Glutamatergic neuron (in vitro differentiated cells): ENCODE measurements around the gene MAOA. TPM values are rescaled to one million over a fixed set of nuclear protein-coding genes. Genes with fewer than 3 reads are reported as not detected.

Experiments used
- DNase-seq: peaks from one replicate; pipeline ENCODE4 v3.0.0; 2022
- H3K27ac Mint-ChIP-seq: one replicate; pipeline ENCODE4 v1.8.0; 2020; ENCODE audit warnings: mild to moderate bottlenecking, mixed read lengths, inconsistent platforms; ENCODE audit not compliant: unreplicated experiment
- H3K27me3 Mint-ChIP-seq: one replicate; pipeline ENCODE4 v1.8.0; 2020; ENCODE audit warnings: mild to moderate bottlenecking, moderate library complexity, mixed read lengths, inconsistent platforms; ENCODE audit not compliant: unreplicated experiment
- H3K36me3 Mint-ChIP-seq: one replicate; pipeline ENCODE4 v1.8.0; 2020; ENCODE audit warnings: mild to moderate bottlenecking, mixed read lengths, inconsistent platforms; ENCODE audit not compliant: unreplicated experiment
- H3K4me1 Mint-ChIP-seq: one replicate; pipeline ENCODE4 v1.8.0; 2020; ENCODE audit warnings: mild to moderate bottlenecking, low read depth, mixed read lengths, inconsistent platforms; ENCODE audit not compliant: unreplicated experiment
- H3K4me3 Mint-ChIP-seq: one replicate; pipeline ENCODE4 v1.8.0; 2020; ENCODE audit warnings: mild to moderate bottlenecking, mixed read lengths, inconsistent platforms; ENCODE audit not compliant: unreplicated experiment
- H3K9me3 Mint-ChIP-seq: one replicate; pipeline ENCODE4 v1.8.0; 2020; ENCODE audit warnings: mild to moderate bottlenecking, moderate library complexity, mixed read lengths, inconsistent platforms; ENCODE audit not compliant: unreplicated experiment
- total RNA-seq: library from RNA; stranded (reverse); fragmentation: NEBNext Ultra II Directional; extraction: Animal tissue kit (Norgen Biotek cat#: 25700); gene quantifications from one replicate; pipeline ENCODE4 v1.2.1, GENCODE V29; 2021; ENCODE audit not compliant: unreplicated experiment
- TF ChIP-seq, protein P1 (sequence below): fragments of 200-600 bp; sonication (generic); IDR thresholded peaks from one replicate; pipeline ENCODE4 v1.5.0; 2021; ENCODE audit not compliant: partially characterized antibody, unreplicated experiment

The MAOA gene
- total RNA-seq, 1 donor from 2014 or later, result 2.7 TPM

DNA sequence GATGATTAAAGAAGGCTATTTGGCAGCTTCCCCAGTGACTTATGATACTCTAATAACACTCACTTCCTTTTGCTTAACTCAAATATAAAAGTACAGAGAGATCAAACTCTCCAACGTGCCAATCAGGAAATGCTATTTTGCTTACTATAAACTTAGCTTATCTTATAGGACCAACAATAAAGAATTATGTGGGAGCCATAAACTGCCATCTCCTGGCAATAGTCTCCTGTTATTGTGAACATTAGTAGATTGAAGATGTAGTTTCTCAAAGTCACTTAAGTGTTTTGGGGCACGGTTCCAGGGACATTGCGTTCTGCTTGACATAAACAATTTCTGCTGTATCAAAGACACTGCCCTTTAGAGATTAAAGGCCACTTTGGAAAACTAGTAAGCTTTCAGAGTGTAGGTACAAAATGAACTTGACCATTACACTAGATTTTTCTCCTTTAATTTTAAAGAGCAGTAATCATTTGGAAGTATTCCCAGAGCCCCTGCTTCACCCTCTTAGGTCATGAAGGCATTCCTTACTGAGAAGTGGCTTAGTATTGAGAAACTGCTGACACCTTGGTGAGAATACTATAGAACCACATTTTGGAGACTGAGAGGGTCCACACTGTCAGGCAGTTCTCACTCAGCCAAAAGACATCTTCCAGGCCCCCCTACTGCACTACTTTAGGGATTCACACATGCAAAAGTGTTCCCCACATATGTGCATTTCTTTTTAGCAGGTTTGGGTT is 51.9 kb downstream of the MAOA start:
- TF ChIP-seq, protein P1, sequence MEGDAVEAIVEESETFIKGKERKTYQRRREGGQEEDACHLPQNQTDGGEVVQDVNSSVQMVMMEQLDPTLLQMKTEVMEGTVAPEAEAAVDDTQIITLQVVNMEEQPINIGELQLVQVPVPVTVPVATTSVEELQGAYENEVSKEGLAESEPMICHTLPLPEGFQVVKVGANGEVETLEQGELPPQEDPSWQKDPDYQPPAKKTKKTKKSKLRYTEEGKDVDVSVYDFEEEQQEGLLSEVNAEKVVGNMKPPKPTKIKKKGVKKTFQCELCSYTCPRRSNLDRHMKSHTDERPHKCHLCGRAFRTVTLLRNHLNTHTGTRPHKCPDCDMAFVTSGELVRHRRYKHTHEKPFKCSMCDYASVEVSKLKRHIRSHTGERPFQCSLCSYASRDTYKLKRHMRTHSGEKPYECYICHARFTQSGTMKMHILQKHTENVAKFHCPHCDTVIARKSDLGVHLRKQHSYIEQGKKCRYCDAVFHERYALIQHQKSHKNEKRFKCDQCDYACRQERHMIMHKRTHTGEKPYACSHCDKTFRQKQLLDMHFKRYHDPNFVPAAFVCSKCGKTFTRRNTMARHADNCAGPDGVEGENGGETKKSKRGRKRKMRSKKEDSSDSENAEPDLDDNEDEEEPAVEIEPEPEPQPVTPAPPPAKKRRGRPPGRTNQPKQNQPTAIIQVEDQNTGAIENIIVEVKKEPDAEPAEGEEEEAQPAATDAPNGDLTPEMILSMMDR, result no peak
- no peaks in the 10 kb centered on the region for H3K27me3 Mint-ChIP-seq
- H3K36me3 Mint-ChIP-seq, result no peaks in the 10 kb centered on the region
- H3K4me3 Mint-ChIP-seq, result no peak overlapping the region
- no peak for DNase-seq
- H3K4me1 Mint-ChIP-seq, result no peaks in the 10 kb centered on the region
- H3K9me3 Mint-ChIP-seq, result no peaks in the 10 kb centered on the region
- no peak overlapping the region for H3K27ac Mint-ChIP-seq

DNA sequence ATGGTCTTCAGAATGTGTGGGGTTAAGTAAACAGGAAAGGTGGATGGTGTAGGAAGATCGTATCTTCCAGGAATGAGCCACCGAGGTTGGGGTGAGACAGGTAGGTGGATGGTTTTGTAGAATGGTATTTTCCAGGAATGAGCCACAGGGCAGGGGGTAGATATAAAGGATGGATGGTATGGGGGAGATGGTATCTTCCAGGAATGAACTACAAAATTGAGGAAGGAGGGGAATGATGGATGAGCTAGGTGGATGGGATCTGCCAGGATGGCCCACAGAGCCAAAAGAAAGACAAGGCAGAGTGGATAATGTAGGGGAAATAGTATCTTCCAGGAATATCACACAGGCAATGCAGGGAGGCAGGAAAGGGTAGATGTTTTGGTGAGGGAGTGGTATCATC is 60.0 kb downstream of the MAOA start:
- Mint-ChIP-seq H3K9me3 (no peaks in the 10 kb centered on the region), H3K4me3 (no peak overlapping the region), H3K27ac (no peak overlapping the region), H3K36me3 (no peaks in the 10 kb centered on the region), H3K4me1 (no peaks in the 10 kb centered on the region), H3K27me3 (no peaks in the 10 kb centered on the region)
- TF ChIP-seq, protein P1, result no peak
- no peak for DNase-seq

DNA sequence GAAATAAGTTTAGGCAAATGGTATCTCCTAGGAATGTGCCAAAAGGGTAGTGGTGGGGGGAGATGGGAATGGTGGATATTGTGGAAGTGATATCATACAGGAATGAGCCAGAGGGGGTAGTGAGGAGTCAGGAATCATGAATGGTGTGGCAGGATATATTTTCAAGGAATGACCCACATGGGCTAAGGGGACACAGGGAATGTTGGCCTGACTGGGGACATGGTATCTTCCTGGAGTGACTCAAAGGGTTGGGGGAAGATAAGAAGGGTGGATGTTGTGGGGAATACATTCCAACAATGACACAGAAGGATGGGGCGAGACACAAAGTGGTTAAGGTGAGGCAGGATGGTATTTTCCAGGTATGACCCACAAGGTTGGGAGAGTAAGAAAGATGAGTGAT is 60.6 kb downstream of the MAOA start:
- Mint-ChIP-seq H3K9me3 (no peaks in the 10 kb centered on the region), H3K27ac (no peak overlapping the region)
- TF ChIP-seq, protein P1, result no peak

DNA sequence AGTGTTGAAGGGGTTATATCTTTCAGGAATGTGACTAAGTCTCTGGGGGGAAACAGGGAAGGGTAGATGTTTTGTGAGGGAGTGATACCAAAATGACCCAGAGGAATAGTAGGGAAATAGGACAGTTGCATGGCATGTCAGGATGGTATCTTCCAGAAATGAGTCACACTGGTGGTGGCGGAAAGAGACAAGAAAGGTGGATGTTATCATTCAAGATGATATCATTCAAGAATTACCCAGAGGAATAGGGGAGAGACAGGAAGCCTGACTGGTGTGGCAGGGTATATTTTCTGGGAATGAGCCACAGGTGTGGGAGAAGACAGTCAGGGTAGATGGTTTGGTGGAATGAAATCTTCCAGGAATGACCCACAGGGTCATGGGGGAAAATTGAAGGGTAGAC is 61.1 kb downstream of the MAOA start:
- H3K4me1 Mint-ChIP-seq, result no peaks in the 10 kb centered on the region
- no peaks in the 10 kb centered on the region for H3K9me3 Mint-ChIP-seq
- H3K27ac Mint-ChIP-seq, result no peak overlapping the region
- H3K4me3 Mint-ChIP-seq, result no peak overlapping the region
- TF ChIP-seq, protein P1, result no peak
- no peaks in the 10 kb centered on the region for H3K27me3 Mint-ChIP-seq
- DNase-seq, result no peak
- H3K36me3 Mint-ChIP-seq, result no peaks in the 10 kb centered on the region

More for the DNA sequence above, 60.6 kb downstream of the MAOA start:
- Mint-ChIP-seq H3K4me3 (no peak overlapping the region), H3K27me3 (no peaks in the 10 kb centered on the region), H3K4me1 (no peaks in the 10 kb centered on the region), H3K36me3 (no peaks in the 10 kb centered on the region)
- DNase-seq, result no peak

DNA sequence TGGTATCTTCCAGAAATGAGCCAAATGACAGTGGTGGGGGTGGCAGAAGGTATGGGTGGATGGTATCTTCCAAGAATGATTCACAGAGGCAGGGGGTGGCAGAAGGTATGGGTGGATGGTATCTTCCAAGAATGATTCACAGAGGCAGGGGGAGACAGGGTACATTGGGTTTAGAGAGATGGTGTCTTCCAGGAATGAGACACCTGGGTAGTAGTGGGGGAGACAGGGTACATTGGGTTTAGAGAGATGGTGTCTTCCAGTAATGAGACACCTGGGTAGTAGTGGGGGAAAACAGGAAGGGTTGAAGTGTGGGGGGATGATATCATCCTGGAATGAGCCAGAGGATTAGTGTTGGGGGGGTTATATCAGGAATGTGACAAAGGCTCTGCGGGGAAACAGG is 62.0 kb downstream of the MAOA start:
- no peak overlapping the region for H3K27ac Mint-ChIP-seq
- H3K4me1 Mint-ChIP-seq, result no peaks in the 10 kb centered on the region
- H3K9me3 Mint-ChIP-seq, result peaks cover 2% of the 10 kb centered on the region
- no peak for DNase-seq
- TF ChIP-seq, protein P1, result no peak
- H3K4me3 Mint-ChIP-seq, result no peak overlapping the region
- H3K36me3 Mint-ChIP-seq, result no peaks in the 10 kb centered on the region
- H3K27me3 Mint-ChIP-seq, result no peaks in the 10 kb centered on the region
